GM18511 (cell line): ENCODE measurements around the gene C2CD4D.

Experiments
- ATAC-seq: cut with Tn5 transposase; IDR thresholded peaks from one replicate; pipeline ENCODE4 v1.9.1; 2021; ENCODE audit warnings: mild to moderate bottlenecking, moderate library complexity; ENCODE audit not compliant: unreplicated experiment

Gene C2CD4D

GRCh38 chr1:151790940-151791651 lies 48.5 kb downstream of the C2CD4D start:
- ATAC-seq, result peak; percentile 7

- ATAC-seq, result peak; percentile 96
Observed at GRCh38 chr1:151790071-151790939, 49.3 kb downstream of the C2CD4D start, which contains the start of gene TDRKH. Gene TDRKH, minus strand, starts transcription at chr1:151790500. Its CDS starts 7,478 bp downstream, at chr1:151783022.
